SK-N-MC (cell line): Measurements from ENCODE around the gene JAKMIP3.

Source experiments
- DNase-seq: peaks from one replicate; pipeline ENCODE4 v3.0.0-alpha.2; 2011; ENCODE audit warnings: low read depth, low spot score
- H3K27ac ChIP-seq: fragments of 200-600 bp; sonication (generic); 2 replicates; pipeline ENCODE4 v1.5.1; 2016; ENCODE audit warnings: mixed run types
- H3K36me3 ChIP-seq: fragments of 200-600 bp; sonication (generic); 2 replicates; pipeline ENCODE4 v1.6.1; 2017; ENCODE audit warnings: antibody characterized with exemption, low read length, mixed read lengths; ENCODE audit not compliant: insufficient read depth
- H3K4me3 ChIP-seq: fragments of 200-600 bp; sonication (generic); 2 replicates; pipeline ENCODE4 v1.5.1; 2016
- H3K9ac ChIP-seq: fragments of 200-600 bp; sonication (generic); 2 replicates; pipeline ENCODE4 v1.8.0; 2017; ENCODE audit warnings: mixed run types, mixed read lengths; ENCODE audit not compliant: insufficient read length
- H3K9me3 ChIP-seq: fragments of 200-600 bp; sonication (generic); 2 replicates; pipeline ENCODE4 v1.6.1; 2017; ENCODE audit warnings: low read depth, mild to moderate bottlenecking, antibody characterized with exemption, low read length, moderate library complexity, mixed read lengths
- EZH2 ChIP-seq: fragments of 200-600 bp; sonication (generic); IDR thresholded peaks from one replicate; pipeline ENCODE4 v1.6.1; 2017; ENCODE audit warnings: antibody characterized with exemption
- FOXP2 ChIP-seq: optimal IDR thresholded peaks from 2 replicates; pipeline ENCODE3; 2011; ENCODE audit warnings: mild to moderate bottlenecking, moderate library complexity; ENCODE audit not compliant: insufficient read depth; ENCODE audit errors: extremely low read length, control extremely low read depth
- POLR2AphosphoS5 ChIP-seq: IDR thresholded peaks from 2 replicates; pipeline ENCODE4 v1.6.1; 2012; ENCODE audit warnings: mild to moderate bottlenecking, low read depth, low read length, borderline replicate concordance

Gene JAKMIP3

GRCh38 chr10:132113766-132114365, 48.1 kb downstream of the JAKMIP3 start:
- Histone ChIP-seq H3K36me3 (no peaks in the 10 kb centered on the region), H3K9me3 (no peaks in the 10 kb centered on the region), H3K4me3 (no peak overlapping the region), H3K9ac (no peak overlapping the region), H3K27ac (no peak overlapping the region)
- TF ChIP-seq FOXP2 (no peak), EZH2 (no peak), POLR2AphosphoS5 (no peak)
- no peak for DNase-seq

GRCh38 chr10:132114953-132115520, 49.3 kb downstream of the JAKMIP3 start:
- DNase-seq = no peak
- H3K9ac ChIP-seq = no peak overlapping the region
- H3K4me3 ChIP-seq = no peak overlapping the region
- no peaks in the 10 kb centered on the region for H3K36me3 ChIP-seq
- no peaks in the 10 kb centered on the region for H3K9me3 ChIP-seq
- no peak overlapping the region for H3K27ac ChIP-seq
- TF ChIP-seq FOXP2 (no peak), POLR2AphosphoS5 (no peak), EZH2 (no peak)
